Hepatocyte (in vitro differentiated cells): ENCODE data around the gene PCLO. TPM values are rescaled to one million over a fixed set of nuclear protein-coding genes. Genes with fewer than 3 reads are reported as not detected.

Source experiments
- DNase-seq: peaks from one replicate; pipeline ENCODE4 v3.0.0-alpha.2; 2016; ENCODE audit warnings: low spot score
- H2AFZ ChIP-seq: fragments of 200-600 bp; sonication (generic); 2 replicates; pipeline ENCODE4 v1.6.0; 2016; ENCODE audit warnings: antibody characterized with exemption, mild to moderate bottlenecking
- H3K27ac ChIP-seq: fragments of 200-600 bp; sonication (generic); 2 replicates; pipeline ENCODE4 v1.5.1; 2016; ENCODE audit warnings: mild to moderate bottlenecking
- H3K27me3 ChIP-seq: fragments of 200-600 bp; sonication (generic); 2 replicates; pipeline ENCODE4 v1.6.1; 2016
- H3K36me3 ChIP-seq: fragments of 200-600 bp; sonication (generic); replicated peaks from 2 replicates; pipeline ENCODE4 v1.5.1; 2016; ENCODE audit warnings: low read depth; ENCODE audit not compliant: insufficient read depth
- H3K4me1 ChIP-seq: fragments of 200-600 bp; sonication (generic); 2 replicates; pipeline ENCODE4 v1.5.1; 2016; ENCODE audit warnings: mild to moderate bottlenecking, moderate library complexity; ENCODE audit not compliant: insufficient read depth
- H3K4me2 ChIP-seq: fragments of 200-600 bp; sonication (generic); 2 replicates; pipeline ENCODE4 v1.6.0; 2016
- H3K4me3 ChIP-seq: fragments of 200-600 bp; sonication (generic); 2 replicates; pipeline ENCODE4 v1.5.1; 2016; ENCODE audit warnings: mild to moderate bottlenecking
- H3K79me2 ChIP-seq: fragments of 200-600 bp; sonication (generic); 2 replicates; pipeline ENCODE4 v1.6.0; 2017; ENCODE audit warnings: mild to moderate bottlenecking
- H3K9me2 ChIP-seq: fragments of 200-600 bp; sonication (generic); replicated peaks from 2 replicates; pipeline ENCODE4 v1.6.0; 2017; ENCODE audit warnings: mild to moderate bottlenecking; ENCODE audit not compliant: insufficient read depth
- H3K9me3 ChIP-seq: fragments of 200-600 bp; sonication (generic); 2 replicates; pipeline ENCODE4 v1.5.1; 2016; ENCODE audit warnings: low read depth, mild to moderate bottlenecking
- H4K20me1 ChIP-seq: fragments of 200-600 bp; sonication (generic); 2 replicates; pipeline ENCODE4 v1.6.0; 2016; ENCODE audit warnings: mild to moderate bottlenecking; ENCODE audit not compliant: insufficient read depth, poor library complexity, severe bottlenecking
- EZH2 ChIP-seq: fragments of 200-600 bp; sonication (generic); IDR thresholded peaks from 2 replicates; pipeline ENCODE4 v1.6.1; 2016; ENCODE audit warnings: antibody characterized with exemption, mild to moderate bottlenecking, borderline replicate concordance
- EZH2phosphoT487 ChIP-seq: fragments of 200-600 bp; sonication (generic); IDR thresholded peaks from one replicate; pipeline ENCODE4 v1.6.1; 2018; ENCODE audit warnings: antibody characterized with exemption, mild to moderate bottlenecking, low read depth, moderate library complexity; ENCODE audit not compliant: unreplicated experiment, severe bottlenecking
- WGBS: methylation state at CpG from one replicate; pipeline ENCODE4 v1.1.6; 2016; ENCODE audit warnings: low lambda C conversion rate; ENCODE audit errors: missing lambda C conversion rate; 5-methylcytosine and 5-hydroxymethylcytosine counted together
- polyA plus RNA-seq: library from polyadenylated mRNA; unstranded; fragments of >200 nt; fragmentation: Nextera tagmentation; extraction: Ambion mirVana; gene quantifications from 2 replicates; pipeline ENCODE4 v1.2.1, GENCODE V29; 2016
- total RNA-seq: library from RNA; depleted of rRNA; stranded (reverse); fragments of >200 nt; gene quantifications from 2 replicates; pipeline ENCODE4 v1.2.3, GENCODE V29; 2014
- TF ChIP-seq, protein P1 (sequence below): fragments of 200-600 bp; sonication (generic); IDR thresholded peaks from 2 replicates; pipeline ENCODE4 v1.5.1; 2016; ENCODE audit warnings: antibody characterized with exemption, mild to moderate bottlenecking; ENCODE audit not compliant: poor library complexity

The PCLO gene
- total and polyA plus RNA-seq, 2 experiments from 2014 or later = 1.3 to 8.1 TPM

- H3K9me2 ChIP-seq = no peaks in the 10 kb centered on the region
- H3K4me2 ChIP-seq = no peak overlapping the region
- H3K9me3 ChIP-seq = no peaks in the 10 kb centered on the region
- H4K20me1 ChIP-seq = no peaks in the 10 kb centered on the region
- no peak for DNase-seq
- TF ChIP-seq EZH2 = no peak
- TF ChIP-seq EZH2phosphoT487 = no peak
- TF ChIP-seq, protein P1, sequence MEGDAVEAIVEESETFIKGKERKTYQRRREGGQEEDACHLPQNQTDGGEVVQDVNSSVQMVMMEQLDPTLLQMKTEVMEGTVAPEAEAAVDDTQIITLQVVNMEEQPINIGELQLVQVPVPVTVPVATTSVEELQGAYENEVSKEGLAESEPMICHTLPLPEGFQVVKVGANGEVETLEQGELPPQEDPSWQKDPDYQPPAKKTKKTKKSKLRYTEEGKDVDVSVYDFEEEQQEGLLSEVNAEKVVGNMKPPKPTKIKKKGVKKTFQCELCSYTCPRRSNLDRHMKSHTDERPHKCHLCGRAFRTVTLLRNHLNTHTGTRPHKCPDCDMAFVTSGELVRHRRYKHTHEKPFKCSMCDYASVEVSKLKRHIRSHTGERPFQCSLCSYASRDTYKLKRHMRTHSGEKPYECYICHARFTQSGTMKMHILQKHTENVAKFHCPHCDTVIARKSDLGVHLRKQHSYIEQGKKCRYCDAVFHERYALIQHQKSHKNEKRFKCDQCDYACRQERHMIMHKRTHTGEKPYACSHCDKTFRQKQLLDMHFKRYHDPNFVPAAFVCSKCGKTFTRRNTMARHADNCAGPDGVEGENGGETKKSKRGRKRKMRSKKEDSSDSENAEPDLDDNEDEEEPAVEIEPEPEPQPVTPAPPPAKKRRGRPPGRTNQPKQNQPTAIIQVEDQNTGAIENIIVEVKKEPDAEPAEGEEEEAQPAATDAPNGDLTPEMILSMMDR = no peak
- H3K4me3 ChIP-seq = no peak overlapping the region
- H3K27ac ChIP-seq = no peak overlapping the region
- 71% methylated on average over 1 of the region's 1 CpG for WGBS
- H3K79me2 ChIP-seq = no peaks in the 10 kb centered on the region
- no peaks in the 10 kb centered on the region for H3K36me3 ChIP-seq
- no peak overlapping the region for H2AFZ ChIP-seq
- no peaks in the 10 kb centered on the region for H3K4me1 ChIP-seq
- H3K27me3 ChIP-seq = no peaks in the 10 kb centered on the region
These were observed 190.5 kb downstream of the PCLO start for GRCh38 chr7:82972135-82972534.

GRCh38 chr7:82965088-82966036 lies 197.3 kb downstream of the PCLO start:
- 84% methylated on average over 2 of the region's 2 CpGs for WGBS

DNA sequence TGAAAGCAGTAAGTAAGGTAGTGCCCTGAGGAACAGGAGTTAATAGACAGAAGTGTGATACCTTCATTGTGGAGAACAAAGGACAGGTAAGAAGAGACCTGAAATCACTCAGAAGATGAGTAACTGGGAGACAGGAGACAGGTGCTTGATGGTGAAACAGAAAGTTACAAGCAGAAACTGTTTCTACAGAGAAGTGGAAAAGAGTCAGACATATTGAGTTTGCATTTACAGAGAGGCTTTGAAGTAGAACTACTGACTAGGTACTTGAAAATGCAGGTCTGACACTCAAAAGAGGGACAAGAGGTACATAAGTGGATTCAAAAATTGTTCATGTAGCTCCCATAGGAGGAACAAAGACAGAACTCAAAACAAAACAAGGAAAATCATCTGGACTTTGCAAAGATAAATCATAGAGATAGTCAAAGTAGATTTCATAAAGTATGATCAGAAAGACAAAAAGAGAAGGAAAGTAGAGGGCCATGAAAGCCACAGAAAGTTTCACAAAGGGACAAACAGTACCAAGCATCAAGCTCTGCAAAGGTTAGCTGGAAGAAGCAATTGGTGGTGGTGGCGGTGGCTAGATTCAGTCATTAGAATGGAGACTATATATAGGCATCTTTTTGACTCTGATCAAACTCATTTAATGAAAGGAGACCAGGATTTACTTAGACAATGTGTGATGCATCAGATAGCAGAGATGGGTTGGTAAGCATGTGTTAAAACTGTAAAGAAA lies 198.4 kb downstream of the PCLO start:
- no peak overlapping the region for H3K27ac ChIP-seq
- no peaks in the 10 kb centered on the region for H3K4me1 ChIP-seq
- H2AFZ ChIP-seq = no peak overlapping the region
- 94% methylated on average over 1 of the region's 1 CpG for WGBS
- no peaks in the 10 kb centered on the region for H3K9me2 ChIP-seq
- no peaks in the 10 kb centered on the region for H4K20me1 ChIP-seq
- no peaks in the 10 kb centered on the region for H3K36me3 ChIP-seq
- TF ChIP-seq, protein P1 = no peak
- TF ChIP-seq EZH2phosphoT487 (no peak), EZH2 (no peak)
- H3K27me3 ChIP-seq = no peaks in the 10 kb centered on the region
- DNase-seq = no peak
- no peak overlapping the region for H3K4me2 ChIP-seq
- H3K4me3 ChIP-seq = no peak overlapping the region
- H3K79me2 ChIP-seq = no peaks in the 10 kb centered on the region
- H3K9me3 ChIP-seq = no peaks in the 10 kb centered on the region

More at GRCh38 chr7:82965088-82966036, 197.3 kb downstream of the PCLO start:
- Histone ChIP-seq H3K4me2 (no peak overlapping the region), H3K4me3 (no peak overlapping the region), H3K4me1 (no peaks in the 10 kb centered on the region), H3K79me2 (no peaks in the 10 kb centered on the region), H3K9me2 (no peaks in the 10 kb centered on the region), H3K27me3 (no peaks in the 10 kb centered on the region), H2AFZ (no peak overlapping the region), H3K36me3 (no peaks in the 10 kb centered on the region), H4K20me1 (no peaks in the 10 kb centered on the region), H3K9me3 (no peaks in the 10 kb centered on the region), H3K27ac (no peak overlapping the region)
- DNase-seq = no peak
- TF ChIP-seq EZH2 (no peak), EZH2phosphoT487 (no peak)
- TF ChIP-seq, protein P1 = no peak
